SK-N-SH (cell line): ENCODE data around the gene GOLGA6L24. TPM values are rescaled to one million over a fixed set of nuclear protein-coding genes. Genes with fewer than 3 reads are reported as not detected.
"Not testable (repeated sequence)": the region's sequence is repeated elsewhere in the genome, so short reads cannot be mapped to it uniquely, and the experiment has no call there.

Experiments used
- CTCF ChIA-PET: fragments of 300-600, 350-600 bp; formaldehyde crosslinking; extraction: SDS; loops from one replicate; lab custom pipeline; 2021; lab: Yijun Ruan, JAX
- POLR2A ChIA-PET: fragments of 350-600 bp; sonication (Branson Sonifier 250); formaldehyde crosslinking; extraction: SDS; loops from one replicate; lab custom pipeline; 2020; ENCODE audit warnings: antibody characterized with exemption, inconsistent platforms; lab: Yijun Ruan, JAX
- DNase-seq: peaks from one replicate; pipeline ENCODE4 v3.0.0; 2012
- H2AFZ ChIP-seq: fragments of 200-600 bp; sonication (generic); 2 replicates; pipeline ENCODE4 v1.8.1; 2016; ENCODE audit warnings: antibody characterized with exemption, mild to moderate bottlenecking, low read depth
- H3F3A ChIP-seq: fragments of 200-600 bp; sonication (generic); replicated peaks from 2 replicates; pipeline ENCODE3; 2016; ENCODE audit warnings: antibody characterized with exemption, mild to moderate bottlenecking; ENCODE audit not compliant: insufficient read depth
- H3K27ac ChIP-seq, 2 experiments: fragments of 200-500 bp in 1 of 2; fragments of 200-600 bp in 1 of 2; sonication (Bioruptor generic) in 1 of 2; sonication (generic), shearing (Covaris generic) in 1 of 2; 2 replicates each; pipeline versions ENCODE4 v1.5.1 to v1.6.1; 2014 to 2016; ENCODE audit warnings: low read depth in 2 of 2, inconsistent platforms in 1 of 2, low read length in 1 of 2, mild to moderate bottlenecking in 1 of 2, mixed read lengths in 1 of 2
- H3K27me3 ChIP-seq: fragments of 200-600 bp; sonication (generic), shearing (Covaris generic); 2 replicates; pipeline ENCODE4 v1.6.1; 2016; ENCODE audit warnings: mixed run types; ENCODE audit not compliant: insufficient read depth
- H3K36me3 ChIP-seq, 2 experiments: fragments of 200-500 bp in 1 of 2; fragments of 200-600 bp in 1 of 2; sonication (Bioruptor generic) in 1 of 2; sonication (generic) in 1 of 2; replicated peaks in 1 of 2; 2 replicates each; pipeline versions ENCODE3 to v1.5.1; 2014 to 2016; ENCODE audit warnings: low read length in 1 of 2, mild to moderate bottlenecking in 1 of 2; ENCODE audit not compliant: insufficient read depth in 2 of 2, control insufficient read depth in 1 of 2
- H3K4me1 ChIP-seq, 2 experiments: fragments of 200-500 bp in 1 of 2; fragments of 200-600 bp in 1 of 2; sonication (Bioruptor generic) in 1 of 2; sonication (generic), shearing (Covaris generic) in 1 of 2; 2 replicates each; pipeline versions ENCODE4 v1.5.1 to v1.6.1; 2014 to 2016; ENCODE audit warnings: low read depth in 1 of 2, low read length in 1 of 2, mixed run types in 1 of 2; ENCODE audit not compliant: insufficient read depth in 2 of 2, control insufficient read depth in 1 of 2
- H3K4me2 ChIP-seq: fragments of 200-600 bp; sonication (generic), shearing (Covaris generic); 2 replicates; pipeline ENCODE4 v1.6.1; 2017; ENCODE audit warnings: mixed run types
- H3K4me3 ChIP-seq, 2 experiments: fragments of 200-500 bp in 1 of 2; fragments of 200-600 bp in 1 of 2; sonication (Bioruptor generic) in 1 of 2; sonication (generic), shearing (Covaris generic) in 1 of 2; 2 replicates each; pipeline versions ENCODE4 v1.5.1 to v1.8.1; 2014 to 2016; ENCODE audit warnings: low read depth in 2 of 2, inconsistent platforms in 1 of 2, low read length in 1 of 2, mild to moderate bottlenecking in 1 of 2, mixed read lengths in 1 of 2, moderate library complexity in 1 of 2
- H3K79me2 ChIP-seq: fragments of 200-600 bp; sonication (generic); 2 replicates; pipeline ENCODE4 v1.8.1; 2017; ENCODE audit warnings: mild to moderate bottlenecking; ENCODE audit not compliant: insufficient read depth
- H3K9ac ChIP-seq: fragments of 200-600 bp; sonication (generic); 2 replicates; pipeline ENCODE4 v1.6.1; 2017; ENCODE audit warnings: mixed run types
- H3K9me2 ChIP-seq: fragments of 200-600 bp; sonication (generic); 2 replicates; pipeline ENCODE4 v1.6.1; 2017; ENCODE audit warnings: mixed run types
- H3K9me3 ChIP-seq: fragments of 200-600 bp; sonication (generic); 2 replicates; pipeline ENCODE4 v1.6.1; 2017; ENCODE audit warnings: mixed run types, mild to moderate bottlenecking, moderate library complexity
- H4K20me1 ChIP-seq: fragments of 200-600 bp; sonication (generic); 2 replicates; pipeline ENCODE4 v1.6.1; 2017; ENCODE audit warnings: mild to moderate bottlenecking, mixed run types; ENCODE audit not compliant: insufficient read depth
- WGBS: methylation state at CpG from one replicate; pipeline ENCODE4 v1.1.6; 2017; ENCODE audit warnings: low lambda C conversion rate; 5-methylcytosine and 5-hydroxymethylcytosine counted together
- polyA plus RNA-seq, 3 experiments: library from polyadenylated mRNA; depleted of rRNA; stranded (reverse); fragments of >200 nt; gene quantifications; 2 replicates each; pipeline ENCODE4 v1.2.3, GENCODE V29; 2012

GOLGA6L24 gene, protein sequence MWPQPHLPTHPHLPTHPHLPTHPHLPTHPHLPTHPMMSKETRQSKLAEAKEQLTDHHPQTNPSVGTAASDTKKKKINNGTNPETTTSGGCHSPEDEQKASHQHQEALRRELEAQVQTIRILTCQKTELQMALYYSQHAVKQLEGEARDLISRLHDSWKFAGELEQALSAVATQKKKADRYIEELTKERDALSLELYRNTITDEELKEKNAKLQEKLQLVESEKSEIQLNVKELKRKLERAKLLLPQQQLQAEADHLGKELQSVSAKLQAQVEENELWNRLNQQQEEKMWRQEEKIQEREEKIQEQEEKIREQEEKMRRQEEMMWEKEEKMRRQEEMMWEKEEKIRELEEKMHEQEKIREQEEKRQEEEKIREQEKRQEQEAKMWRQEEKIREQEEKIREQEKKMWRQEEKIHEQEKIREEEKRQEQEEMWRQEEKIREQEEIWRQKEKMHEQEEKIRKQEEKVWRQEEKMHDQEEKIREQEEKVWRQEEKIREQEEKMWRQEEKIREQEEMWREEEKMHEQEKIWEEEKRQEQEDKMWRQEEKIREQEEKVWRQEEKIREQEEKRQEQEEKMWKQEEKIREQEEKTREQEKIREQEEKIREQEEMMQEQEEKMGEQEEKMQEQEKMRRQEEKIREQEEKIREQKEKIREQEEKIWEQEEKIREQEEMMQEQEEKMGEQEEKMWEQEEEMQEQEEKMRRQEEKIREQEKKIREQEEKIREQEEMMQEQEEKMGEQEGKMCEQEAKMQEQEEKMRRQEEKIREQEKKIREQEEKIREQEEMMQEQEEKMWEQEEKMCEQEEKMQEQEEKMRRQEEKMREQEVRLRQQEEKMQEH
- polyA plus RNA-seq (2012; rRNA removed) = not detected in 2 replicates
- polyA plus RNA-seq (2012; cell fraction: cytosol; rRNA removed) = not detected in 2 replicates
- polyA plus RNA-seq (2012; cell fraction: nucleus; rRNA removed) = not detected in 2 replicates

DNA sequence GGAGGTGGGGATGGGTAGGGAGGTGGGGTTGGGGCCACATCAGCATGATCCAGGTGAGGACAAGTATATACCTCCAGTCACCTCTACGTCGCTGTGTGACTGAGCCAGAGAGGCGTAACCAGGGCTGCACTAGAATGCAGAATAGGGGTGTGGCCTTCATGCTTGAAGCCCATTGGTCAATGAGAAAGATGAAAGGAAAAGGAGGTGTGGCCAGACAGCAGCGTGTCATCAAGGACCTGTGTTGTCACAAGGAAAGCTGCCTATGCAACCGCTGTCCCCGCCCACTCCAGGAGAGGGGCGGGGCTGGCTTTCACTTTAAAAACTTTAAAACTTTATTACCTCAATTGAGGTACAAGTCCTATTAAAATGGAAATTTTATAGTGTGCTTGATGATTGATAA, at the start of gene GOLGA6L24:
TSS of gene GOLGA6L24 (minus strand) at position 101 of the 400 bp plus-strand sequence. CDS start at position 40, 61 bp downstream.
- CTCF ChIA-PET, H3K4me3 ChIP-seq, H3K36me3 ChIP-seq, POLR2A ChIA-PET, H4K20me1 ChIP-seq, H3F3A ChIP-seq, H3K4me2 ChIP-seq, H3K9me3 ChIP-seq, H3K27me3 ChIP-seq, H2AFZ ChIP-seq, H3K27ac ChIP-seq, H3K9ac ChIP-seq, H3K9me2 ChIP-seq, DNase-seq, H3K4me1 ChIP-seq, H3K79me2 ChIP-seq: not testable (repeated sequence)
- WGBS = no CpG with 5 or more reads among the region's 7 CpGs

- H3K9me3 ChIP-seq, H3K9ac ChIP-seq, H3K79me2 ChIP-seq, H3K27me3 ChIP-seq, H3K4me3 ChIP-seq, CTCF ChIA-PET, H3K4me2 ChIP-seq, H3K9me2 ChIP-seq, DNase-seq, H2AFZ ChIP-seq, H3K4me1 ChIP-seq, H3K36me3 ChIP-seq, H3F3A ChIP-seq, POLR2A ChIA-PET, H4K20me1 ChIP-seq, H3K27ac ChIP-seq: not testable (repeated sequence)
- no CpG with 5 or more reads among the region's 64 CpGs for WGBS
These were observed 45.0 kb upstream of the GOLGA6L24 start for GRCh38 chr15:28402774-28403435.

DNA sequence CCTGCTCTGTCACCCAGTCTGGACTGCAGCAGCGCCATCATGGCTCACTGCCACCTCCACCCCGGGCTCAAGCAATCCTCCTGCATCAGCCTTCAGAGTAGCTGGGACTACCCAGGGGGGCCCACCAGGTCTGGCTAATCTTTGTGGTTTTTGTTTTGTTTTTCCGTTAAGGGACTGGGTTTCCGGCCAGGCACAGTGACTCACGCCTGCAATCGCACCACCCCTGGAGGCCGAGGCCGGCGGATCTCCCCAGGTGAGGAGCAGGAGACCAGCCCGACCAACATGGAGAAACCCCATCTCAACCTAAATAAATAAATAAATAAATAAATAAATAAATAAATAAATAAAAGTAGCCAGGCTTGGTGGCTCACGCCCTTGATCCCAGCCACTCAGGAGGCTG, 38.1 kb upstream of the GOLGA6L24 start:
- POLR2A ChIA-PET, H3K36me3 ChIP-seq, H3F3A ChIP-seq, CTCF ChIA-PET, H3K9me2 ChIP-seq, H3K27me3 ChIP-seq, H3K4me3 ChIP-seq, H4K20me1 ChIP-seq, H2AFZ ChIP-seq, H3K4me1 ChIP-seq, H3K9me3 ChIP-seq, DNase-seq, H3K9ac ChIP-seq, H3K27ac ChIP-seq, H3K4me2 ChIP-seq, H3K79me2 ChIP-seq: not testable (repeated sequence)
- 65% methylated on average over 6 of the region's 11 CpGs for WGBS

DNA sequence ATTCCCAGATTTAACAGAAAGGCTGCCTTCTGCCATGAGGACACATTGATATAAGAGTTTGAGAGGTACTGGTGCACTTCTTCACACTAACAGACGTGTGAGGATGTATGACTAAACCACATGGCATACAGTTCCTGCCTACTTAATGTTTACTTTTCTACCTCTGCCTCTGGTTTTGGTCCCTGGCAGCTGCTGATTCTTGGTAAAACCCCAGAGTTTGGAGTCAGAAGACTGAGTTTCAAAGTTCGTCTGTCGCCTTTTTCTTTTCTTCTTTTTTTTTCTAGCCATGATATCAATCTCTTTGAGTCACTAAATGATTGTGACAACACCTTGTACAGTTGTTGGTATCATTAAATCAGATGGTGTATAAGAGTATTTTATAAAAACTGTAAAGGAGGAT, 22.2 kb upstream of the GOLGA6L24 start:
- CTCF ChIA-PET, H3K9ac ChIP-seq, H3K36me3 ChIP-seq, H3F3A ChIP-seq, POLR2A ChIA-PET, H3K27ac ChIP-seq, H3K79me2 ChIP-seq, H3K4me3 ChIP-seq, H3K4me1 ChIP-seq, H4K20me1 ChIP-seq, H3K27me3 ChIP-seq, DNase-seq, H3K4me2 ChIP-seq, H3K9me3 ChIP-seq, H2AFZ ChIP-seq, H3K9me2 ChIP-seq: not testable (repeated sequence)
- 46% methylated on average over 2 of the region's 3 CpGs for WGBS

DNA sequence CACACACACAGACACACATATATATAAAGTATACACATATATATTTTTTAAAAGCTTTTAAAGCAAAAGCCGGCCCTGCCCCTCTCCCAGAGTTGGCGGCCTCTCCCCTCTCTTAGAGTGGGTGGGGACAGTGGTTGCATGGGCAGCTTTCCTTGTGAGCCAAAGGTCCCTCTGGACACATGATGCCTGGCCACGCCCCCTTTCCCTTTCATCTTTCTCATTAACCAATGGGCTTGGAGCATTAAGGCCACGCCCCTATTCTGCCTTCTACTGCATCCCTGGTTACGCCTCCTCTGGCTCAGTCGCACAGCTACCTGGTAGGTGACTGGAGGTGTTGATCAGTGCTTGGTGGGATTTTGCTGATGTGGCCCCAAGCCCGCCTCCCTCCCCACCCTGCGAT, 20.5 kb upstream of the GOLGA6L24 start, which contains the start of gene GOLGA8F:
TSS of gene GOLGA8F (plus strand) at position 301 of the 400 bp plus-strand sequence. CDS start at position 399, 98 bp downstream.
- DNase-seq, H3K4me3 ChIP-seq, H3K27me3 ChIP-seq, H3K4me2 ChIP-seq, H2AFZ ChIP-seq, H3K9me3 ChIP-seq, H3K4me1 ChIP-seq, H3F3A ChIP-seq, H3K79me2 ChIP-seq, H3K27ac ChIP-seq, CTCF ChIA-PET, POLR2A ChIA-PET, H3K36me3 ChIP-seq, H3K9me2 ChIP-seq, H4K20me1 ChIP-seq, H3K9ac ChIP-seq: not testable (repeated sequence)
- WGBS = no CpG with 5 or more reads among the region's 8 CpGs

DNA sequence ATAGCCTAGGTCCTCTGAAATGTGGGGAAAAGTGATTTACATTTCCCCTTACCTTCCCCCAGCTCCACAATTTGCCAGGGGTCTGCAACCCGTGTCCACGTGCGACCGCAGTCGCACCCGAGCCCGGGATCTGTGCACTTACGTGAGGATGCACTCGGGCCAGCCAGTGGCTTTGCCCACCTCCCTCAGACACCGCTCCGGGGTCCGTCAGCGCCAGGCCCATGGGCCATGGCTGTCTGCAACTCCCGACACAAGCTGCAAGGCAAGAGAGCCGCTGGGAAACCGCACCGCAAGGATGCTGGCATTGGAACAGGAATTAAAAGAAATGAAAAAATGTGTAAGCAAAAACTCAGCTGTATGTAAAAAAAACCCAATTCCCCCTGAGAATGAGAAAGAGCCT, 7.6 kb upstream of the GOLGA6L24 start:
- H3K9me3 ChIP-seq, H3K4me3 ChIP-seq, CTCF ChIA-PET, H3K36me3 ChIP-seq, H3K27ac ChIP-seq, H2AFZ ChIP-seq, H3K9ac ChIP-seq, H3K4me2 ChIP-seq, DNase-seq, H3K4me1 ChIP-seq, H3K9me2 ChIP-seq, POLR2A ChIA-PET, H4K20me1 ChIP-seq, H3F3A ChIP-seq, H3K79me2 ChIP-seq, H3K27me3 ChIP-seq: not testable (repeated sequence)
- no CpG with 5 or more reads among the region's 17 CpGs for WGBS
